DMS 273 (cell line): ENCODE results near the gene RAB40C.

Experiments used
- DNase-seq: peaks from one replicate; lab custom pipeline; 2025; ENCODE audit not compliant: unreplicated experiment; lab: John Stamatoyannopoulos, UW

Gene RAB40C

GRCh38 chr16:589658-590187 lies at the start of gene RAB40C:
TSS of gene RAB40C (plus strand) at chr16:590066. CDS start at chr16:590292, 226 bp downstream.
- DNase-seq = peak; percentile 99

- no peak for DNase-seq
Measured at GRCh38 chr16:540645-541340, 49.1 kb upstream of the RAB40C start.

GRCh38 chr16:543301-544164 lies 46.3 kb upstream of the RAB40C start:
- DNase-seq = no peak

GRCh38 chr16:544517-544916 lies 45.3 kb upstream of the RAB40C start:
- no peak for DNase-seq

- DNase-seq = no peak
Measured at GRCh38 chr16:546909-547770, 42.7 kb upstream of the RAB40C start.

- DNase-seq = no peak
Measured at GRCh38 chr16:548586-548985, 41.3 kb upstream of the RAB40C start.

- DNase-seq = no peak
Measured at GRCh38 chr16:549544-550263, 40.2 kb upstream of the RAB40C start.

- DNase-seq = no peak
Measured at GRCh38 chr16:551210-551609, 38.7 kb upstream of the RAB40C start.

GRCh38 chr16:552171-552570 lies 37.7 kb upstream of the RAB40C start:
- DNase-seq = no peak

GRCh38 chr16:553601-554296 lies 36.1 kb upstream of the RAB40C start:
- DNase-seq = no peak

- no peak for DNase-seq
Measured at GRCh38 chr16:554297-554621, 35.6 kb upstream of the RAB40C start.

- DNase-seq = peak; percentile 81
Measured at GRCh38 chr16:554640-555365, 35.1 kb upstream of the RAB40C start.

GRCh38 chr16:555528-556473 lies 34.1 kb upstream of the RAB40C start:
- peak; percentile 55 for DNase-seq

- peak; percentile 31 for DNase-seq
Measured at GRCh38 chr16:556474-557173, 33.2 kb upstream of the RAB40C start.

GRCh38 chr16:557463-558297 lies 32.2 kb upstream of the RAB40C start:
- DNase-seq = no peak

- DNase-seq = peak; percentile 48
Measured at GRCh38 chr16:558298-559020, 31.4 kb upstream of the RAB40C start.
